CD4-positive, alpha-beta T cell (primary cell): Measurements from ENCODE around the gene SCAF8. TPM values are rescaled to one million over a fixed set of nuclear protein-coding genes. Genes with fewer than 3 reads are reported as not detected.

Experiments
- ATAC-seq: fragments of 200-7000 bp; cut with Tn5 transposase; one replicate; pipeline ENCODE4 v1.10.0; 2022; ENCODE audit warnings: mild to moderate bottlenecking; ENCODE audit not compliant: poor library complexity
- CTCF ChIA-PET: fragments of 350-600 bp; sonication (Branson Sonifier 250); formaldehyde crosslinking; loops from one replicate; lab custom pipeline; 2021; ENCODE audit warnings: antibody characterized with exemption, inconsistent platforms; lab: Charles Lee
- POLR2A ChIA-PET: fragments of 350-600 bp; sonication (Branson Sonifier 250); formaldehyde crosslinking; loops from one replicate; lab custom pipeline; 2021; ENCODE audit warnings: antibody characterized with exemption, inconsistent platforms; lab: Charles Lee
- DNase-seq, 14 experiments: peaks; one replicate each; pipeline ENCODE4 v3.0.0-alpha.2; 2013 to 2020; ENCODE audit warnings: mixed read lengths in 2 of 14
- H3K27ac ChIP-seq, 2 donors: one replicate each; pipeline versions ENCODE4 v1.5.1 to v1.7.0; 2013; ENCODE audit warnings: low read length in 2 of 2, low read depth in 1 of 2, mild to moderate bottlenecking in 1 of 2
- H3K27me3 ChIP-seq, 2 experiments: 1 replicate in 1 of 2; 2 replicates in 1 of 2; pipeline versions ENCODE4 v1.6.1 to v1.7.0; 2013; ENCODE audit warnings: low read length in 2 of 2, control low read depth in 1 of 2, mild to moderate bottlenecking in 1 of 2, moderate library complexity in 1 of 2; ENCODE audit not compliant: insufficient read depth in 2 of 2, control insufficient read depth in 1 of 2
- H3K36me3 ChIP-seq: one replicate; pipeline ENCODE4 v1.6.1; 2013; ENCODE audit warnings: low read length, control low read depth; ENCODE audit not compliant: insufficient read depth
- H3K4me1 ChIP-seq: one replicate; pipeline ENCODE4 v1.6.1; 2013; ENCODE audit warnings: low read length, control low read depth; ENCODE audit not compliant: insufficient read depth
- H3K4me3 ChIP-seq: one replicate; pipeline ENCODE4 v1.5.1; 2013; ENCODE audit warnings: mild to moderate bottlenecking, low read length, moderate library complexity
- H3K9me3 ChIP-seq, 2 experiments: 1 replicate in 1 of 2; 2 replicates in 1 of 2; pipeline versions ENCODE4 v1.6.1 to v1.7.0; 2013; ENCODE audit warnings: low read length in 2 of 2, mild to moderate bottlenecking in 2 of 2, control low read depth in 1 of 2, moderate library complexity in 1 of 2; ENCODE audit not compliant: control insufficient read depth in 1 of 2, insufficient read depth in 1 of 2
- H3K27ac Mint-ChIP-seq: one replicate; pipeline ENCODE4 v1.8.0; 2020; ENCODE audit warnings: mixed read lengths
- H3K27me3 Mint-ChIP-seq: one replicate; pipeline ENCODE4 v1.8.0; 2021; ENCODE audit warnings: mixed read lengths
- H3K36me3 Mint-ChIP-seq: one replicate; pipeline ENCODE4 v1.8.0; 2021; ENCODE audit warnings: low read depth, mixed read lengths
- H3K4me1 Mint-ChIP-seq: one replicate; pipeline ENCODE4 v1.8.0; 2021; ENCODE audit warnings: low read depth, mixed read lengths
- H3K4me3 Mint-ChIP-seq: one replicate; pipeline ENCODE4 v1.8.0; 2020; ENCODE audit warnings: mild to moderate bottlenecking, mixed read lengths
- H3K9me3 Mint-ChIP-seq: one replicate; pipeline ENCODE4 v1.8.0; 2020; ENCODE audit warnings: mixed read lengths
- CTCF ChIP-seq: fragments of 200-600 bp; IDR thresholded peaks from one replicate; pipeline ENCODE4 v1.8.0; 2022; ENCODE audit warnings: antibody characterized with exemption, mild to moderate bottlenecking
- intact Hi-C, 2 experiments: fragments of 100-400 bp; cut with DNase I in 1 of 2; cut with micrococcal nuclease in 1 of 2; formaldehyde crosslinking; loops; one replicate each; pipeline versions ENCODE4 v1.15.1 to v1.9.0; 2023 to 2025; cut with DNase I, micrococcal nuclease
- total RNA-seq, 174 experiments: library from RNA in 2 of 174; stranded (reverse) in 2 of 174; gene quantifications; one replicate each; pipeline ENCODE4 v1.2.3 and lab custom pipeline; 2021 to 2026

The SCAF8 gene
- total RNA-seq, 2 experiments from 2014 or later = 82.6 to 83.8 TPM

GRCh38 chr6:154706389-154706788 lies 26.8 kb upstream of the SCAF8 start:
- POLR2A ChIA-PET = no interaction called here
- CTCF ChIA-PET = interaction anchor here (0.6 to 1.2 kb wide), 5 partner anchors 31 to 968 kb away, joined by 3 to 5 read pairs (median 3); no protein-coding TSS in a partner anchor
- no peaks in the 10 kb centered on the region for H3K36me3 ChIP-seq
- no peaks in the 10 kb centered on the region for H3K9me3 Mint-ChIP-seq
- no peak overlapping the region for H3K4me3 ChIP-seq
- H3K27me3 Mint-ChIP-seq = peaks cover 10% of the 10 kb centered on the region
- no peaks in the 10 kb centered on the region for H3K4me1 ChIP-seq
- no peak for DNase-seq
- no peaks in the 10 kb centered on the region for H3K9me3 ChIP-seq
- TF ChIP-seq CTCF = no peak
- ATAC-seq = no peak
- no peak overlapping the region for H3K4me3 Mint-ChIP-seq
- no peak overlapping the region for H3K27ac Mint-ChIP-seq
- intact Hi-C loops = no loop called here
- H3K4me1 Mint-ChIP-seq = no peaks in the 10 kb centered on the region
- H3K27me3 ChIP-seq = no peaks in the 10 kb centered on the region
- no peaks in the 10 kb centered on the region for H3K36me3 Mint-ChIP-seq
- H3K27ac ChIP-seq = no peak overlapping the region

- intact Hi-C loops = no loop called here
- Mint-ChIP-seq H3K4me1 (no peaks in the 10 kb centered on the region), H3K4me3 (no peak overlapping the region), H3K27ac (no peak overlapping the region), H3K36me3 (no peaks in the 10 kb centered on the region), H3K9me3 (no peaks in the 10 kb centered on the region), H3K27me3 (peaks cover 7% of the 10 kb centered on the region)
- ChIA-PET CTCF (no interaction called here), POLR2A (no interaction called here)
- no peaks in the 10 kb centered on the region for H3K4me1 ChIP-seq
- H3K36me3 ChIP-seq = no peaks in the 10 kb centered on the region
- H3K27me3 ChIP-seq = no peaks in the 10 kb centered on the region
- DNase-seq = no peak
- TF ChIP-seq CTCF = no peak
- no peak overlapping the region for H3K27ac ChIP-seq
- H3K9me3 ChIP-seq = no peaks in the 10 kb centered on the region
- no peak overlapping the region for H3K4me3 ChIP-seq
- no peak for ATAC-seq
These were observed 23.6 kb upstream of the SCAF8 start for GRCh38 chr6:154709621-154710020.

GRCh38 chr6:154710689-154711088 lies 22.5 kb upstream of the SCAF8 start:
- no peak for TF ChIP-seq CTCF
- no peak overlapping the region for H3K27ac ChIP-seq
- no peak overlapping the region for H3K4me3 Mint-ChIP-seq
- no peaks in the 10 kb centered on the region for H3K9me3 ChIP-seq
- intact Hi-C loops = no loop called here
- no peaks in the 10 kb centered on the region for H3K4me1 Mint-ChIP-seq
- no peaks in the 10 kb centered on the region for H3K4me1 ChIP-seq
- H3K27ac Mint-ChIP-seq = no peak overlapping the region
- DNase-seq = no peak
- POLR2A ChIA-PET = no interaction called here
- no peaks in the 10 kb centered on the region for H3K9me3 Mint-ChIP-seq
- no peaks in the 10 kb centered on the region for H3K36me3 ChIP-seq
- H3K4me3 ChIP-seq = no peak overlapping the region
- H3K27me3 Mint-ChIP-seq = peaks cover 1% of the 10 kb centered on the region
- no peak for ATAC-seq
- no peaks in the 10 kb centered on the region for H3K36me3 Mint-ChIP-seq
- H3K27me3 ChIP-seq = no peaks in the 10 kb centered on the region
- CTCF ChIA-PET = no interaction called here
